NCI-H146 treated with DMSO at 0.1 percent for 48 hours (cell line): ENCODE measurements around the gene SERPINA12.
"Not testable (repeated sequence)": the region's sequence is repeated elsewhere in the genome, so short reads cannot be mapped to it uniquely, and the experiment has no call there.

Source experiments
- DNase-seq: peaks from one replicate; lab custom pipeline; 2025; ENCODE audit not compliant: unreplicated experiment; lab: John Stamatoyannopoulos, UW

The SERPINA12 gene

GRCh38 chr14:94538070-94538740, 28.9 kb upstream of the SERPINA12 start:
- no peak for DNase-seq

- no peak for DNase-seq
Measured at GRCh38 chr14:94536836-94537235, 27.6 kb upstream of the SERPINA12 start.

- DNase-seq = no peak
Measured at GRCh38 chr14:94535506-94535905, 26.2 kb upstream of the SERPINA12 start.

- no peak for DNase-seq
Measured at GRCh38 chr14:94532447-94532846, 23.2 kb upstream of the SERPINA12 start.

- no peak for DNase-seq
Measured at GRCh38 chr14:94531187-94531586, 21.9 kb upstream of the SERPINA12 start.

- no peak for DNase-seq
Measured at GRCh38 chr14:94524093-94524492, 14.8 kb upstream of the SERPINA12 start.

GRCh38 chr14:94523265-94523664, 14.0 kb upstream of the SERPINA12 start:
- no peak for DNase-seq

GRCh38 chr14:94522115-94522724, 13.0 kb upstream of the SERPINA12 start:
- no peak for DNase-seq

GRCh38 chr14:94521375-94522114, 12.3 kb upstream of the SERPINA12 start:
- no peak for DNase-seq

- no peak for DNase-seq
Measured at GRCh38 chr14:94517641-94518257, 8.5 kb upstream of the SERPINA12 start.

- no peak for DNase-seq
Measured at GRCh38 chr14:94517248-94517640, 8.0 kb upstream of the SERPINA12 start.

GRCh38 chr14:94515856-94516255, 6.6 kb upstream of the SERPINA12 start:
- no peak for DNase-seq

GRCh38 chr14:94515426-94515825, 6.2 kb upstream of the SERPINA12 start:
- DNase-seq = no peak

GRCh38 chr14:94514351-94514750, 5.1 kb upstream of the SERPINA12 start:
- no peak for DNase-seq

GRCh38 chr14:94510481-94510880, 1.2 kb upstream of the SERPINA12 start:
- DNase-seq = not testable (repeated sequence)

GRCh38 chr14:94505641-94506040, 3.6 kb downstream of the SERPINA12 start:
- no peak for DNase-seq

GRCh38 chr14:94505206-94505605, 4.1 kb downstream of the SERPINA12 start:
- no peak for DNase-seq

- DNase-seq = no peak
Measured at GRCh38 chr14:94501588-94502516, 7.4 kb downstream of the SERPINA12 start.

- DNase-seq = no peak
Measured at GRCh38 chr14:94500264-94500663, 9.0 kb downstream of the SERPINA12 start.

GRCh38 chr14:94499673-94500072, 9.6 kb downstream of the SERPINA12 start:
- no peak for DNase-seq

GRCh38 chr14:94498215-94498614, 11.1 kb downstream of the SERPINA12 start:
- DNase-seq = no peak
